Keratinocyte (primary cell): ENCODE data around the gene DYNLT1. TPM values are rescaled to one million over a fixed set of nuclear protein-coding genes. Genes with fewer than 3 reads are reported as not detected.

Experiments used
- DNase-seq: peaks from one replicate; pipeline ENCODE4 v3.0.0-alpha.2; 2011; ENCODE audit warnings: low read depth, missing footprints, low spot score
- FAIRE-seq: peaks from 2 replicates; lab custom pipeline; 2011; peaks lifted over from hg19 to GRCh38; lab: Jason Lieb, UNC
- H2AFZ ChIP-seq: 2 replicates; pipeline ENCODE4 v1.6.0; 2012; ENCODE audit warnings: low read length, control low read depth, inconsistent platforms; ENCODE audit not compliant: control insufficient read depth
- H3K27ac ChIP-seq: 2 replicates; pipeline ENCODE4 v1.5.1; 2011; ENCODE audit warnings: low read length; ENCODE audit not compliant: control insufficient read depth, insufficient read depth
- H3K27me3 ChIP-seq: 3 replicates; pipeline ENCODE4 v1.6.0; 2011; ENCODE audit warnings: low read length; ENCODE audit not compliant: control insufficient read depth, insufficient read depth; ENCODE audit errors: extremely low read depth
- H3K36me3 ChIP-seq, 2 experiments: 2 replicates in 1 of 2; 3 replicates in 1 of 2; pipeline ENCODE4 v1.5.1; 2011; ENCODE audit warnings: low read length in 2 of 2, mild to moderate bottlenecking in 1 of 2; ENCODE audit not compliant: control insufficient read depth in 2 of 2, insufficient read depth in 2 of 2; ENCODE audit errors: extremely low read depth in 1 of 2
- H3K4me1 ChIP-seq: 3 replicates; pipeline ENCODE4 v1.5.1; 2011; ENCODE audit warnings: low read length; ENCODE audit not compliant: control insufficient read depth, insufficient read depth; ENCODE audit errors: extremely low read depth
- H3K4me2 ChIP-seq: 3 replicates; pipeline ENCODE4 v1.6.0; 2011; ENCODE audit warnings: low read depth, low read length; ENCODE audit not compliant: control insufficient read depth, insufficient read depth; ENCODE audit errors: extremely low read depth
- H3K4me3 ChIP-seq, 3 experiments: fragments of 200-600 bp in 1 of 3; sonication (generic) in 1 of 3; 2 replicates in 2 of 3; 3 replicates in 1 of 3; pipeline ENCODE4 v1.5.1; 2011 to 2016; ENCODE audit warnings: low read length in 3 of 3, mild to moderate bottlenecking in 3 of 3, control low read depth in 2 of 3, inconsistent platforms in 1 of 3, low read depth in 1 of 3, mixed read lengths in 1 of 3, mixed run types in 1 of 3, moderate library complexity in 1 of 3; ENCODE audit not compliant: control insufficient read depth in 2 of 3, insufficient read depth in 2 of 3; ENCODE audit errors: extremely low read depth in 1 of 3
- H3K79me2 ChIP-seq: 2 replicates; pipeline ENCODE4 v1.6.0; 2012; ENCODE audit warnings: low read length; ENCODE audit not compliant: control insufficient read depth, insufficient read depth
- H3K9ac ChIP-seq: 3 replicates; pipeline ENCODE4 v1.6.0; 2011; ENCODE audit warnings: low read length; ENCODE audit not compliant: control insufficient read depth, insufficient read depth; ENCODE audit errors: extremely low read depth
- H3K9me1 ChIP-seq: 3 replicates; pipeline ENCODE4 v1.6.0; 2011; ENCODE audit warnings: low read length; ENCODE audit not compliant: control insufficient read depth, insufficient read depth; ENCODE audit errors: extremely low read depth
- H3K9me3 ChIP-seq: 2 replicates; pipeline ENCODE4 v1.5.1; 2012; ENCODE audit warnings: low read depth, low read length; ENCODE audit not compliant: control insufficient read depth
- H4K20me1 ChIP-seq: 3 replicates; pipeline ENCODE4 v1.6.0; 2011; ENCODE audit warnings: low read length; ENCODE audit not compliant: control insufficient read depth, insufficient read depth; ENCODE audit errors: extremely low read depth
- EZH2 ChIP-seq: IDR thresholded peaks from one replicate; pipeline ENCODE4 v1.6.1; 2012; ENCODE audit warnings: inconsistent platforms, mild to moderate bottlenecking, low read length, moderate library complexity
- dilution Hi-C: fragments of 300-500 bp; cut with MboI; formaldehyde crosslinking; loops from one replicate; pipeline ENCODE4 v1.7.0; 2020; ENCODE audit warnings: low sequenced_read_pairs; ENCODE audit not compliant: extremely low pct_ligation_motif_present
- polyA plus RNA-seq, 5 experiments: library from polyadenylated mRNA; depleted of rRNA in 3 of 5; stranded (reverse) in 3 of 5; stranded (forward) in 1 of 5; unstranded in 1 of 5; fragments of >200 nt; gene quantifications; 1 replicate in 1 of 5; 2 replicates in 3 of 5; 3 replicates in 1 of 5; pipeline versions ENCODE4 v1.2.1 to v1.2.3, GENCODE V29; 2011 to 2012; ENCODE audit warnings: missing spikeins in 2 of 5, low read depth in 1 of 5, low replicate concordance in 1 of 5
- TF ChIP-seq, protein P1 (sequence below), 3 experiments: IDR thresholded peaks in 1 of 3; conservative IDR thresholded peaks in 1 of 3; optimal IDR thresholded peaks in 1 of 3; 2 replicates in 2 of 3; 3 replicates in 1 of 3; pipeline versions ENCODE3 to v1.5.1; 2011; ENCODE audit warnings: low read length in 3 of 3, mild to moderate bottlenecking in 3 of 3, moderate library complexity in 2 of 3, control low read depth in 1 of 3, inconsistent platforms in 1 of 3; ENCODE audit not compliant: insufficient read depth in 2 of 3; ENCODE audit errors: extremely low read depth in 1 of 3

DYNLT1 gene
- polyA plus RNA-seq, 1 donor (not counting 4 experiments of a cell fraction or from before 2014, with no cell fraction given) = 354 TPM

DNA sequence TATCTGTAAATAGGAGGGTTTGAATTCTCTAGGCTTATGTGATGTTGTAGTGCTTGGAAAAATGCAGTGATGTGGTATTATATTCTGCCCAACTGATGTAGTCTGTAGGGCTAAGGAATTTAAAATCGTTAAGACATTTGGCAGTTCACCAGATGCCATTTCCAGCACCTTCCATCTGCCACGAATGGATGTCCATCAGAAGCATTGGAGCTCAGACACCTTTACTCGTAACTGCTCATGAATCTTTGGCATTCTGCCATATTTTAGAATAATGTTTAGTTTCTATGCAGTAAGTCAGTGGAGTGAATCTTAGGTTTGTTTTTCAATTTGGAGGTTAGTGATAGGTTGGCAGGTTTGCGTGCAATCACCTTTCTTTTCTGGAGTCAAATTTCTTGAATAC is 3.0 kb upstream of the DYNLT1 start:
- no peak overlapping the region for H3K4me3 ChIP-seq
- H4K20me1 ChIP-seq = no peaks in the 10 kb centered on the region
- H3K4me2 ChIP-seq = no peak overlapping the region
- TF ChIP-seq EZH2 = no peak
- TF ChIP-seq, protein P1, sequence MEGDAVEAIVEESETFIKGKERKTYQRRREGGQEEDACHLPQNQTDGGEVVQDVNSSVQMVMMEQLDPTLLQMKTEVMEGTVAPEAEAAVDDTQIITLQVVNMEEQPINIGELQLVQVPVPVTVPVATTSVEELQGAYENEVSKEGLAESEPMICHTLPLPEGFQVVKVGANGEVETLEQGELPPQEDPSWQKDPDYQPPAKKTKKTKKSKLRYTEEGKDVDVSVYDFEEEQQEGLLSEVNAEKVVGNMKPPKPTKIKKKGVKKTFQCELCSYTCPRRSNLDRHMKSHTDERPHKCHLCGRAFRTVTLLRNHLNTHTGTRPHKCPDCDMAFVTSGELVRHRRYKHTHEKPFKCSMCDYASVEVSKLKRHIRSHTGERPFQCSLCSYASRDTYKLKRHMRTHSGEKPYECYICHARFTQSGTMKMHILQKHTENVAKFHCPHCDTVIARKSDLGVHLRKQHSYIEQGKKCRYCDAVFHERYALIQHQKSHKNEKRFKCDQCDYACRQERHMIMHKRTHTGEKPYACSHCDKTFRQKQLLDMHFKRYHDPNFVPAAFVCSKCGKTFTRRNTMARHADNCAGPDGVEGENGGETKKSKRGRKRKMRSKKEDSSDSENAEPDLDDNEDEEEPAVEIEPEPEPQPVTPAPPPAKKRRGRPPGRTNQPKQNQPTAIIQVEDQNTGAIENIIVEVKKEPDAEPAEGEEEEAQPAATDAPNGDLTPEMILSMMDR (optimal IDR thresholded peaks at IDR 0.05 in 1 of 3, IDR thresholded peaks at IDR 0.05 in 1 of 3, conservative IDR thresholded peaks at IDR 0.05 in 1 of 3; ENCODE audit: extremely low read depth in 1 of 3, insufficient read depth in 2 of 3, low read length in 3 of 3) = no peak
- H3K27me3 ChIP-seq = no peaks in the 10 kb centered on the region
- FAIRE-seq (no peak), DNase-seq (no peak)
- no peaks in the 10 kb centered on the region for H3K9me3 ChIP-seq
- H3K4me1 ChIP-seq = peaks cover 41% of the 10 kb centered on the region
- no peaks in the 10 kb centered on the region for H3K9me1 ChIP-seq
- dilution Hi-C loops = no loop called here
- peak overlapping the region; percentile 22 for H3K27ac ChIP-seq
- H3K9ac ChIP-seq = no peak overlapping the region
- no peak overlapping the region for H2AFZ ChIP-seq
- H3K36me3 ChIP-seq = no peaks in the 10 kb centered on the region
- peaks cover 18% of the 10 kb centered on the region for H3K79me2 ChIP-seq

DNA sequence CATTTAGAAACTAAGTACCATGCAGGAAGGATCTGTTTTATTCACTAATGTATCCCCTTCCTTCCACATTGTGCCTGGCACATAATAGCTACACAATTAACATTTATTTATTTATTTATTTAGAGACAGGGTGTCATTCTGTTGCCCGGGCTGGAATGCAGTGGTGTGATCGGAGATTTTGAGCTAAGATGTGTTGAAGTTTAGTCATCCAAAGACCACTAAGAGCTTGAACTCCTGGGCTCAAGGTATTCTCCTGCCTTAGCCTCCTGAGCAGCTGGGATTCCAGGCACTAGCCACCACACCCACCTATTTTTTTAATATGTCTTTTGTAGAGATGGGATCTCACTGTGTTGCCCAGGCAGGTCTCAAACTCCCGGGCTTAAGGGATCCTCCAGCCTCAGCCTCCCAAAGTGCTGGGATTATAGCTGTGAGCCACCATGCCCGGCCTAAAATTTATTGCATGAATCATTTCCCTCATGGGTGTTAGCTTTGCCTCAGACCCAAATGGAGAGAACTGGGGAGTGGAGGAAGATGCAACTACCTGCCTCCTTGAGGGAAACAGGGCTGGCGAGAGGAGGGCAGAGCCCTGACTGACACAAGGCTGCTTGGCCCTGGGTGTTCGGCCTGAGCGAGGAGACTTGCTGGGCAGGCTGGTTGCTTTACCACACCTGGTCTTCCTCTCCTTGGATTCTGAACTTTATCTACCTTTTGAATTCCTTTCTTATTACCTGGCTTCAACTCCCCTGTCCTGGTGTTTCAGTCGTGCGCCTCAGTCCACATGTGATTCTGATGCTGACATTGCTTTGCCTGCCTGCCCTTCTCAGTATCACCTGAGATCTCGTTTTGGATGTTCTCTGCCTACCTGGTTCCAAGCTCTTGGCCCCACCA is 1.7 kb upstream of the DYNLT1 start:
- no peak for TF ChIP-seq EZH2
- TF ChIP-seq, protein P1 (optimal IDR thresholded peaks at IDR 0.05 in 1 of 3, IDR thresholded peaks at IDR 0.05 in 1 of 3, conservative IDR thresholded peaks at IDR 0.05 in 1 of 3; ENCODE audit: extremely low read depth in 1 of 3, insufficient read depth in 2 of 3, low read length in 3 of 3) = no peak
- H3K9ac ChIP-seq = peak overlapping the region; percentile 52
- no peaks in the 10 kb centered on the region for H3K36me3 ChIP-seq
- H3K9me1 ChIP-seq = no peaks in the 10 kb centered on the region
- peak overlapping the region; percentile 52 for H3K4me2 ChIP-seq
- FAIRE-seq (peak; percentile 92), DNase-seq (peak; percentile 42)
- peaks cover 50% of the 10 kb centered on the region for H3K4me1 ChIP-seq
- H3K27ac ChIP-seq = peak overlapping the region; percentile 90
- peaks cover 26% of the 10 kb centered on the region for H3K79me2 ChIP-seq
- no peak overlapping the region for H3K4me3 ChIP-seq
- H4K20me1 ChIP-seq = peaks cover 5% of the 10 kb centered on the region
- no peaks in the 10 kb centered on the region for H3K27me3 ChIP-seq
- dilution Hi-C loops = no loop called here
- no peaks in the 10 kb centered on the region for H3K9me3 ChIP-seq
- peak overlapping the region; percentile 43 for H2AFZ ChIP-seq
